Endodermal cell (in vitro differentiated cells): ENCODE data around the gene GPR137C. TPM values are rescaled to one million over a fixed set of nuclear protein-coding genes. Genes with fewer than 3 reads are reported as not detected.

ENCODE experiments used
- DNase-seq: peaks from one replicate; pipeline ENCODE4 v3.0.0-alpha.2; 2017
- H3K27ac ChIP-seq: 2 replicates; pipeline ENCODE4 v1.5.1; 2013; ENCODE audit warnings: mild to moderate bottlenecking, low read depth, low read length, moderate library complexity
- H3K27me3 ChIP-seq: 2 replicates; pipeline ENCODE4 v1.6.1; 2013; ENCODE audit warnings: mild to moderate bottlenecking, low read length, moderate library complexity; ENCODE audit not compliant: insufficient read depth, control insufficient read depth, poor library complexity, severe bottlenecking
- H3K36me3 ChIP-seq: 2 replicates; pipeline ENCODE4 v1.7.0; 2013; ENCODE audit warnings: mild to moderate bottlenecking, low read length, moderate library complexity; ENCODE audit not compliant: control insufficient read depth, insufficient read depth
- H3K4me1 ChIP-seq: one replicate; pipeline ENCODE4 v1.7.0; 2013; ENCODE audit warnings: low read length; ENCODE audit not compliant: control insufficient read depth, insufficient read depth
- H3K4me3 ChIP-seq: 2 replicates; pipeline ENCODE4 v1.5.1; 2013; ENCODE audit warnings: mild to moderate bottlenecking, low read length, moderate library complexity
- H3K9ac ChIP-seq: 2 replicates; pipeline ENCODE4 v1.6.1; 2013; ENCODE audit warnings: mild to moderate bottlenecking, low read length, moderate library complexity; ENCODE audit not compliant: poor library complexity, severe bottlenecking; ENCODE audit errors: extremely low read depth
- H3K9me3 ChIP-seq: 2 replicates; pipeline ENCODE4 v1.6.1; 2013; ENCODE audit warnings: mild to moderate bottlenecking, low read length, moderate library complexity; ENCODE audit not compliant: control insufficient read depth
- H3K27ac Mint-ChIP-seq: 2 replicates; pipeline ENCODE4 v1.8.0; 2020; ENCODE audit warnings: mixed read lengths
- H3K27me3 Mint-ChIP-seq: 2 replicates; pipeline ENCODE4 v1.8.0; 2021; ENCODE audit warnings: mild to moderate bottlenecking, mixed read lengths; ENCODE audit not compliant: insufficient read depth
- H3K36me3 Mint-ChIP-seq: 2 replicates; pipeline ENCODE4 v1.8.0; 2020; ENCODE audit warnings: low read depth, mixed read lengths
- H3K4me1 Mint-ChIP-seq: 2 replicates; pipeline ENCODE4 v1.8.0; 2020; ENCODE audit warnings: mixed read lengths
- H3K4me3 Mint-ChIP-seq: 2 replicates; pipeline ENCODE4 v1.8.0; 2020; ENCODE audit warnings: mild to moderate bottlenecking, moderate library complexity, mixed read lengths
- H3K9me3 Mint-ChIP-seq: 2 replicates; pipeline ENCODE4 v1.8.0; 2020; ENCODE audit warnings: mild to moderate bottlenecking, mixed read lengths
- CTCF ChIP-seq: fragments of 200-600 bp; sonication (generic); conservative IDR thresholded peaks from 2 replicates; pipeline ENCODE4 v1.5.0; 2021; ENCODE audit warnings: antibody characterized with exemption, mild to moderate bottlenecking
- WGBS, 2 experiments: methylation state at CpG; one replicate each; pipeline versions ENCODE4 v1.1.5 to v1.1.7; 2013; ENCODE audit warnings: missing lambda C conversion rate in 2 of 2, mixed read lengths in 1 of 2; ENCODE audit not compliant: insufficient coverage in 1 of 2, insufficient read length in 1 of 2; 5-methylcytosine and 5-hydroxymethylcytosine counted together
- total RNA-seq, 2 donors: library from RNA; stranded (reverse); fragmentation: NEBNext Ultra II Directional in 1 of 2; extraction: Animal tissue kit (Norgen Biotek cat#: 25700) in 1 of 2; gene quantifications; 2 replicates in 1 of 2; 3 replicates in 1 of 2; pipeline ENCODE4 v1.2.1, GENCODE V29; 2021

Gene GPR137C
- total RNA-seq, 2 donors from 2014 or later = 8.8 to 9.3 TPM

- H3K4me1 Mint-ChIP-seq = peaks cover 23% of the 10 kb centered on the region
- no peaks in the 10 kb centered on the region for H3K27me3 Mint-ChIP-seq
- H3K9ac ChIP-seq = no peak overlapping the region
- peaks cover 5% of the 10 kb centered on the region for H3K27me3 ChIP-seq
- 91% methylated on average over 2 of the region's 2 CpGs; no CpG with 5 or more reads in 1 of the 2 experiments for WGBS, 2 experiments
- H3K27ac Mint-ChIP-seq = no peak overlapping the region
- H3K36me3 ChIP-seq = no peaks in the 10 kb centered on the region
- H3K27ac ChIP-seq = no peak overlapping the region
- DNase-seq = no peak
- no peak overlapping the region for H3K4me3 Mint-ChIP-seq
- H3K9me3 Mint-ChIP-seq = no peaks in the 10 kb centered on the region
- H3K9me3 ChIP-seq = no peaks in the 10 kb centered on the region
- peaks cover 5% of the 10 kb centered on the region for H3K36me3 Mint-ChIP-seq
- H3K4me1 ChIP-seq = no peaks in the 10 kb centered on the region
- H3K4me3 ChIP-seq = no peak overlapping the region
- TF ChIP-seq CTCF = no peak
Measured at GRCh38 chr14:52547027-52547426, 5.6 kb upstream of the GPR137C start.

GRCh38 chr14:52547526-52547925 is 5.1 kb upstream of the GPR137C start:
- no peaks in the 10 kb centered on the region for H3K9me3 Mint-ChIP-seq
- no peak overlapping the region for H3K9ac ChIP-seq
- peak overlapping the region; percentile 15 for H3K4me3 ChIP-seq
- DNase-seq = no peak
- no peaks in the 10 kb centered on the region for H3K36me3 ChIP-seq
- 95 to 96% methylated on average over 3 of the region's 3 CpGs for WGBS, 2 experiments
- no peaks in the 10 kb centered on the region for H3K27me3 ChIP-seq
- no peak overlapping the region for H3K27ac ChIP-seq
- peak; percentile 44 for TF ChIP-seq CTCF
- H3K9me3 ChIP-seq = no peaks in the 10 kb centered on the region
- peaks cover 5% of the 10 kb centered on the region for H3K36me3 Mint-ChIP-seq
- H3K27me3 Mint-ChIP-seq = no peaks in the 10 kb centered on the region
- H3K4me3 Mint-ChIP-seq = no peak overlapping the region
- no peaks in the 10 kb centered on the region for H3K4me1 ChIP-seq
- peaks cover 23% of the 10 kb centered on the region for H3K4me1 Mint-ChIP-seq
- no peak overlapping the region for H3K27ac Mint-ChIP-seq

GRCh38 chr14:52550661-52551060 is 2.0 kb upstream of the GPR137C start:
- Mint-ChIP-seq H3K27ac (no peak overlapping the region), H3K4me3 (peak overlapping the region; percentile 65), H3K36me3 (peaks cover 5% of the 10 kb centered on the region), H3K4me1 (peaks cover 19% of the 10 kb centered on the region), H3K27me3 (peaks cover 6% of the 10 kb centered on the region), H3K9me3 (no peaks in the 10 kb centered on the region)
- Histone ChIP-seq H3K9ac (no peak overlapping the region), H3K27ac (no peak overlapping the region), H3K27me3 (peaks cover 10% of the 10 kb centered on the region), H3K4me1 (no peaks in the 10 kb centered on the region), H3K4me3 (peak overlapping the region; percentile 83), H3K9me3 (no peaks in the 10 kb centered on the region), H3K36me3 (no peaks in the 10 kb centered on the region)
- TF ChIP-seq CTCF = no peak
- 92 to 98% methylated on average over 2 to 3 of the region's 3 CpGs for WGBS, 2 experiments
- no peak for DNase-seq
